WTC11 (cell line): Measurements from ENCODE around the gene ZNF273. TPM values are rescaled to one million over a fixed set of nuclear protein-coding genes. Genes with fewer than 3 reads are reported as not detected.

Source experiments
- ATAC-seq: fragments of 200-7000 bp; cut with Tn5 transposase; 2 replicates; pipeline ENCODE4 v1.10.0; 2021; ENCODE audit warnings: mild to moderate bottlenecking, moderate library complexity
- CTCF ChIA-PET: fragments of 300-600 bp; sonication (Branson Sonifier 250); formaldehyde crosslinking; loops from one replicate; lab custom pipeline; 2021; ENCODE audit warnings: antibody characterized with exemption; lab: Charles Lee
- POLR2A ChIA-PET: fragments of 350-600 bp; sonication (Branson Sonifier 250); formaldehyde crosslinking; loops from one replicate; lab custom pipeline; 2021; ENCODE audit warnings: antibody characterized with exemption; lab: Charles Lee
- DNase-seq: peaks from one replicate; pipeline ENCODE4 v3.0.0; 2021; ENCODE audit warnings: low spot score
- H3K27ac Mint-ChIP-seq: 2 replicates; pipeline ENCODE4 v1.8.0; 2021; ENCODE audit warnings: mixed read lengths
- H3K27me3 Mint-ChIP-seq: 2 replicates; pipeline ENCODE4 v1.8.0; 2021; ENCODE audit warnings: low read depth, mild to moderate bottlenecking, moderate library complexity, mixed read lengths
- H3K36me3 Mint-ChIP-seq: 2 replicates; pipeline ENCODE4 v1.8.0; 2021; ENCODE audit warnings: mixed read lengths
- H3K4me1 Mint-ChIP-seq: 2 replicates; pipeline ENCODE4 v1.8.0; 2022; ENCODE audit warnings: mixed read lengths
- H3K4me3 Mint-ChIP-seq: 2 replicates; pipeline ENCODE4 v1.8.0; 2021; ENCODE audit warnings: mild to moderate bottlenecking, moderate library complexity, mixed read lengths
- H3K9me3 Mint-ChIP-seq: 2 replicates; pipeline ENCODE4 v1.8.0; 2021; ENCODE audit warnings: mixed read lengths
- ATF2 ChIP-seq: sonication (generic); formaldehyde crosslinking; IDR thresholded peaks from 2 replicates; pipeline ENCODE4 v1.8.1; 2022; ENCODE audit warnings: low read depth, missing genetic modification reagents, borderline replicate concordance
- CBFB ChIP-seq: sonication (generic); formaldehyde crosslinking; IDR thresholded peaks from 2 replicates; pipeline ENCODE4 v1.8.1; 2022; ENCODE audit warnings: mild to moderate bottlenecking, low read depth, missing genetic modification reagents
- CDX4 ChIP-seq: fragments of 250-450 bp; sonication (Bioruptor Pico); IDR thresholded peaks from 2 replicates; pipeline ENCODE4 v1.9.0; 2021; ENCODE audit warnings: moderate library complexity, mild to moderate bottlenecking, inconsistent platforms, borderline replicate concordance
- CTCF ChIP-seq: fragments of 200-600 bp; IDR thresholded peaks from 2 replicates; pipeline ENCODE4 v1.8.0; 2022; ENCODE audit warnings: antibody characterized with exemption
- ESRRA ChIP-seq: sonication (generic); formaldehyde crosslinking; IDR thresholded peaks from 2 replicates; pipeline ENCODE4 v1.8.1; 2022; ENCODE audit warnings: mild to moderate bottlenecking, missing genetic modification reagents, borderline replicate concordance
- FOXK1 ChIP-seq: sonication (generic); formaldehyde crosslinking; IDR thresholded peaks from 2 replicates; pipeline ENCODE4 v1.8.0; 2022; ENCODE audit warnings: mild to moderate bottlenecking, moderate library complexity, missing genetic modification reagents
- IRF1 ChIP-seq: sonication (generic); formaldehyde crosslinking; IDR thresholded peaks from 2 replicates; pipeline ENCODE4 v1.8.0; 2023; ENCODE audit warnings: missing genetic modification reagents
- JAZF1 ChIP-seq: fragments of 250-450 bp; sonication (Bioruptor Pico); IDR thresholded peaks from 2 replicates; pipeline ENCODE4 v1.9.0; 2021; ENCODE audit warnings: moderate library complexity, mild to moderate bottlenecking, inconsistent platforms
- JUN ChIP-seq: sonication (generic); formaldehyde crosslinking; IDR thresholded peaks from 2 replicates; pipeline ENCODE4 v1.8.0; 2023; ENCODE audit warnings: mild to moderate bottlenecking, missing genetic modification reagents
- KAT7 ChIP-seq: sonication (generic); formaldehyde crosslinking; IDR thresholded peaks from 2 replicates; pipeline ENCODE4 v1.8.1; 2023; ENCODE audit warnings: missing genetic modification reagents, mild to moderate bottlenecking, borderline replicate concordance
- PRDM15 ChIP-seq: sonication (generic); formaldehyde crosslinking; IDR thresholded peaks from 2 replicates; pipeline ENCODE4 v1.8.0; 2022; ENCODE audit warnings: missing genetic modification reagents
- PRRX2 ChIP-seq: fragments of 250-450 bp; sonication (Bioruptor Pico); IDR thresholded peaks from 2 replicates; pipeline ENCODE4 v1.8.0; 2021; ENCODE audit warnings: mild to moderate bottlenecking
- SMAD3 ChIP-seq: sonication (generic); formaldehyde crosslinking; IDR thresholded peaks from 2 replicates; pipeline ENCODE4 v1.8.0; 2022; ENCODE audit warnings: missing genetic modification reagents, mild to moderate bottlenecking, borderline replicate concordance
- SMAD4 ChIP-seq: sonication (generic); formaldehyde crosslinking; IDR thresholded peaks from 2 replicates; pipeline ENCODE4 v1.8.0; 2022; ENCODE audit warnings: mild to moderate bottlenecking, missing genetic modification reagents
- SOX15 ChIP-seq: fragments of 250-450 bp; sonication (Bioruptor Pico); IDR thresholded peaks from 2 replicates; pipeline ENCODE4 v1.9.0; 2021; ENCODE audit warnings: mild to moderate bottlenecking
- SP1 ChIP-seq: sonication (generic); formaldehyde crosslinking; conservative IDR thresholded peaks from 2 replicates; pipeline ENCODE4 v1.8.1; 2022; ENCODE audit warnings: missing genetic modification reagents
- ZNF317 ChIP-seq: sonication (generic); formaldehyde crosslinking; IDR thresholded peaks from 2 replicates; pipeline ENCODE4 v1.8.1; 2023; ENCODE audit warnings: low read depth, mild to moderate bottlenecking, moderate library complexity, missing genetic modification reagents, borderline replicate concordance
- ZNF423 ChIP-seq: fragments of 250-450 bp; sonication (Bioruptor Pico); IDR thresholded peaks from 2 replicates; pipeline ENCODE4 v2.1.2; 2022; ENCODE audit warnings: mild to moderate bottlenecking, moderate library complexity
- ZNF532 ChIP-seq: fragments of 250-450 bp; sonication (Bioruptor Pico); IDR thresholded peaks from 2 replicates; pipeline ENCODE4 v1.9.0; 2021; ENCODE audit warnings: mild to moderate bottlenecking, borderline replicate concordance
- total RNA-seq: library from RNA; stranded (reverse); gene quantifications from 3 replicates; pipeline ENCODE4 v1.2.3, GENCODE V29; 2021

Gene ZNF273
- total RNA-seq, 1 experiment from 2014 or later: 12.1 TPM

GRCh38 chr7:64907641-64908326, 4.7 kb downstream of the ZNF273 start:
- peaks cover 16% of the 10 kb centered on the region for H3K9me3 Mint-ChIP-seq
- no peaks in the 10 kb centered on the region for H3K27me3 Mint-ChIP-seq
- peaks cover 40% of the 10 kb centered on the region for H3K4me1 Mint-ChIP-seq
- POLR2A ChIA-PET: no interaction called here
- H3K36me3 Mint-ChIP-seq: peaks cover 26% of the 10 kb centered on the region
- no peak for TF ChIP-seq ATF2 (CRISPR knock-in tag)
- TF ChIP-seq SMAD3 (CRISPR knock-in tag): no peak
- no peak for TF ChIP-seq SOX15
- peak; percentile 52; the same call in 1 of the 2 replicates for TF ChIP-seq PRDM15 (CRISPR knock-in tag)
- no peak for TF ChIP-seq ZNF317 (CRISPR knock-in tag)
- TF ChIP-seq FOXK1 (CRISPR knock-in tag): no peak
- H3K4me3 Mint-ChIP-seq: no peak overlapping the region
- DNase-seq (no peak), ATAC-seq (no peak)
- peak overlapping the region; percentile 31; the same call in 1 of the 2 replicates for H3K27ac Mint-ChIP-seq
- CTCF ChIA-PET: interaction anchor here (0.9 to 1.4 kb wide), 2 partner anchors 19 to 20 kb away, joined by 3 to 5 read pairs; no protein-coding TSS in a partner anchor

- CTCF ChIA-PET: interaction anchor here (0.9 kb wide), 1 partner anchor 20 kb away, joined by 3 read pairs; no protein-coding TSS in a partner anchor
- H3K4me1 Mint-ChIP-seq: peaks cover 40% of the 10 kb centered on the region
- TF ChIP-seq ZNF423 (CRISPR knock-in tag) (no peak), JAZF1 (CRISPR knock-in tag) (no peak), JUN (no peak), CBFB (no peak), ESRRA (CRISPR knock-in tag) (no peak), CTCF (no peak), ZNF532 (no peak), SP1 (CRISPR knock-in tag) (no peak), PRRX2 (CRISPR knock-in tag) (no peak), CDX4 (no peak), SMAD4 (CRISPR knock-in tag) (no peak), KAT7 (CRISPR knock-in tag) (no peak), IRF1 (CRISPR knock-in tag) (no peak)
- POLR2A ChIA-PET: no interaction called here
- no peak for ATAC-seq
- no peak overlapping the region for H3K4me3 Mint-ChIP-seq
- no peak overlapping the region for H3K27ac Mint-ChIP-seq
- H3K9me3 Mint-ChIP-seq: peaks cover 19% of the 10 kb centered on the region
- DNase-seq: no peak
- peaks cover 31% of the 10 kb centered on the region for H3K36me3 Mint-ChIP-seq
- no peaks in the 10 kb centered on the region for H3K27me3 Mint-ChIP-seq
These were observed 5.3 kb downstream of the ZNF273 start for GRCh38 chr7:64908358-64908757.
